ENCODE data around the gene TYK2. TPM values are rescaled to one million over a fixed set of nuclear protein-coding genes. Genes with fewer than 3 reads are reported as not detected.
A peak's percentile ranks its signal among the peaks of the same experiment; 100 is the strongest.

TYK2 gene
- total and polyA plus RNA-seq, 2 of the 13 experiments (the other 11 are each of a cell fraction or from before 2014, with no cell fraction given) = 38.8 to 60.1 TPM

DNA sequence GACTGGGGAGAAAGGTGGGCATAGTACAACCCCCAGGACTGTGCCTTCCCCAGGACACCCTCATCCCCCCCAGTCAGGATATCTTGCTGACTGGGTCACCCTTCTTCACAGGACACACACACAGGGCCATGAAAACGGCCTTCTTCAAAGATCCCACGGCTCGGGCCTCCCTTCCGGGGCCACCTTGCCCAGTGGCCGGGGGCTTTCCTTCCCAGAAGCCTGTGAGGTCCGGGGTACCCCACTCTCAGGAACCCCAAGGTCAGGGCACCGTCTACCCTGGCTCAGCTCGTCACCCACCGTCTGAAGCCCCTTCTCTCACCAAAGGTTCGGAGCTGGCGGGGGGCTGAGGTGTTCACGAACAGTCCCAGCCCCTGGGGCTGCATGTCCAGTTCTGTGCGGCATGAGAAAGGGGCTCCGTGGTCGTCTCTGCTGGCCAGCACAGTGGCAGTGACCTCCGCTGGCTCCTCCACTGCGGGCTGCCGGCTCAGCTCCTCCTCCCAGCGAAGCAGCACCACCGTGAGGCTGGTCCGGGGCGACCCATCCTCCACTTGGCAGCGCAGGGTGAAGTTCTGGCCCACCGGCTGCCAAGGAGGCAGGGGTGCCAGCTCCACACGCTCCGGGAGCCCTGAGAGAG is 44.9 kb downstream of the TYK2 start (continued):
- TF ChIP-seq TSC22D2 (CRISPR knock-in tag; IDR thresholded peaks at IDR 0.05; ENCODE audit: borderline replicate concordance) = no peak
- TF ChIP-seq FOXO1 (CRISPR knock-in tag; IDR thresholded peaks at IDR 0.05) = peak; percentile 53; the same call in 1 of the 2 replicates
- 0 out of 2 replicates have a peak, but pooled peaks have one; percentile 8 for TF ChIP-seq EED (CRISPR knock-in tag; IDR thresholded peaks at IDR 0.05)
- no peak for TF ChIP-seq MATR3 (CRISPR knock-in tag; IDR thresholded peaks at IDR 0.05)
- no peak for TF ChIP-seq YEATS4 (CRISPR knock-in tag; IDR thresholded peaks at IDR 0.05; ENCODE audit: borderline replicate concordance)
- no peak for TF ChIP-seq NAIF1 (CRISPR knock-in tag; IDR thresholded peaks at IDR 0.05; ENCODE audit: borderline replicate concordance)
- TF ChIP-seq RAD21 (CRISPR knock-in tag; IDR thresholded peaks at IDR 0.05) = peak; percentile 48; the same call in 1 of the 2 replicates
- TF ChIP-seq PITX1 (CRISPR knock-in tag; IDR thresholded peaks at IDR 0.05) = 0 out of 2 replicates have a peak, but pooled peaks have one; percentile 56
- no peak for TF ChIP-seq ZNF549 (CRISPR knock-in tag; IDR thresholded peaks at IDR 0.05)
- no peak for TF ChIP-seq ZNF337 (CRISPR knock-in tag; IDR thresholded peaks at IDR 0.05; ENCODE audit: borderline replicate concordance, low read depth)
- 0 out of 2 replicates have a peak, but pooled peaks have one; percentile 16 for TF ChIP-seq ELF1 (CRISPR knock-in tag; IDR thresholded peaks at IDR 0.05)
- TF ChIP-seq NFYC (CRISPR knock-in tag; IDR thresholded peaks at IDR 0.05) = no peak
- TF ChIP-seq KLF9 (CRISPR knock-in tag; IDR thresholded peaks at IDR 0.05; ENCODE audit: low read depth) = no peak
- TF ChIP-seq GATA4 (IDR thresholded peaks at IDR 0.05; ENCODE audit: borderline replicate concordance, low read depth) = no peak
- peak; percentile 7 for TF ChIP-seq IKZF4 (CRISPR knock-in tag; IDR thresholded peaks at IDR 0.05; ENCODE audit: borderline replicate concordance, low read depth, not compliant biosample characterization)
- TF ChIP-seq POLR2AphosphoS2 (IDR thresholded peaks at IDR 0.05; ENCODE audit: low read depth, low read length) = no peak
- TF ChIP-seq SNAPC5 (CRISPR knock-in tag; IDR thresholded peaks at IDR 0.05; ENCODE audit: borderline replicate concordance) = no peak
- TF ChIP-seq ZNF121 (CRISPR knock-in tag; IDR thresholded peaks at IDR 0.05) = 0 out of 2 replicates have a peak, but pooled peaks have one; percentile 24
- no peak for TF ChIP-seq MYNN (CRISPR knock-in tag; IDR thresholded peaks at IDR 0.05; ENCODE audit: low read depth)
- no peak for TF ChIP-seq ZNF652 (CRISPR knock-in tag; IDR thresholded peaks at IDR 0.05; ENCODE audit: borderline replicate concordance, low read depth)
- peak; percentile 33; the same call in 1 of the 2 replicates for TF ChIP-seq HDAC1 (CRISPR knock-in tag; IDR thresholded peaks at IDR 0.05)
- peak; percentile 30; the same call in 1 of the 2 replicates for TF ChIP-seq THAP11 (CRISPR knock-in tag; IDR thresholded peaks at IDR 0.05)
- no peak for TF ChIP-seq ZNF678 (CRISPR knock-in tag; IDR thresholded peaks at IDR 0.05)
- peak; percentile 49 for TF ChIP-seq SAP130 (CRISPR knock-in tag; IDR thresholded peaks at IDR 0.05; ENCODE audit: low read depth)
- TF ChIP-seq, protein P1, sequence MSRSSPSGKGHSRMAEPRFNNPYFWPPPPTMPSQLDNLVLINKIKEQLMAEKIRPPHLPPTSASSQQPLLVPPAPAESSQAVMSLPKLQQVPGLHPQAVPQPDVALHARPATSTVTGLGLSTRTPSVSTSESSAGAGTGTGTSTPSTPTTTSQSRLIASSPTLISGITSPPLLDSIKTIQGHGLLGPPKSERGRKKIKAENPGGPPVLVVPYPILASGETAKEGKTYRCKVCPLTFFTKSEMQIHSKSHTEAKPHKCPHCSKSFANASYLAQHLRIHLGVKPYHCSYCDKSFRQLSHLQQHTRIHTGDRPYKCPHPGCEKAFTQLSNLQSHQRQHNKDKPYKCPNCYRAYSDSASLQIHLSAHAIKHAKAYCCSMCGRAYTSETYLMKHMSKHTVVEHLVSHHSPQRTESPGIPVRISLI (CRISPR knock-in tag; IDR thresholded peaks at IDR 0.05; ENCODE audit: borderline replicate concordance) = peak; percentile 10; the same call in 1 of the 2 replicates
- TF ChIP-seq RXRA (CRISPR knock-in tag; IDR thresholded peaks at IDR 0.05) = peak; percentile 55; the same call in 1 of the 2 replicates
- no peak for TF ChIP-seq CREB1 (IDR thresholded peaks at IDR 0.05)
- no peak for TF ChIP-seq CREB1 (CRISPR knock-in tag; IDR thresholded peaks at IDR 0.05)
- TF ChIP-seq FOXP1 (IDR thresholded peaks at IDR 0.05) = no peak
- TF ChIP-seq FOXP1 (CRISPR knock-in tag; IDR thresholded peaks at IDR 0.05) = no peak
- TF ChIP-seq, protein P2, sequence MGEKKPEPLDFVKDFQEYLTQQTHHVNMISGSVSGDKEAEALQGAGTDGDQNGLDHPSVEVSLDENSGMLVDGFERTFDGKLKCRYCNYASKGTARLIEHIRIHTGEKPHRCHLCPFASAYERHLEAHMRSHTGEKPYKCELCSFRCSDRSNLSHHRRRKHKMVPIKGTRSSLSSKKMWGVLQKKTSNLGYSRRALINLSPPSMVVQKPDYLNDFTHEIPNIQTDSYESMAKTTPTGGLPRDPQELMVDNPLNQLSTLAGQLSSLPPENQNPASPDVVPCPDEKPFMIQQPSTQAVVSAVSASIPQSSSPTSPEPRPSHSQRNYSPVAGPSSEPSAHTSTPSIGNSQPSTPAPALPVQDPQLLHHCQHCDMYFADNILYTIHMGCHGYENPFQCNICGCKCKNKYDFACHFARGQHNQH (CRISPR knock-in tag; IDR thresholded peaks at IDR 0.05) = 0 out of 2 replicates have a peak, but pooled peaks have one; percentile 38
- TF ChIP-seq ARHGAP35 (CRISPR knock-in tag; IDR thresholded peaks at IDR 0.05; ENCODE audit: borderline replicate concordance) = no peak
- peak; percentile 60; the same call in 1 of the 2 replicates for TF ChIP-seq HDAC2 (CRISPR knock-in tag; IDR thresholded peaks at IDR 0.05)
